Activated gamma-delta T cell treated with Interleukin-2 at 50 U/mL for 16 hours (primary cell): ENCODE measurements around the gene IMMP2L.

Source experiments
- DNase-seq: peaks from one replicate; pipeline ENCODE4 v3.0.0-alpha.2; 2020

The IMMP2L gene

GRCh38 chr7:111388912-111389311 lies 173.4 kb downstream of the IMMP2L start:
- DNase-seq = no peak

GRCh38 chr7:111388016-111388415 lies 174.3 kb downstream of the IMMP2L start:
- DNase-seq = no peak

GRCh38 chr7:111384065-111384891 lies 178.0 kb downstream of the IMMP2L start:
- DNase-seq = no peak

- DNase-seq = no peak
These were observed 179.2 kb downstream of the IMMP2L start for GRCh38 chr7:111383133-111383532.

GRCh38 chr7:111381590-111381989 lies 180.7 kb downstream of the IMMP2L start:
- DNase-seq = no peak

- DNase-seq = no peak
These were observed 181.3 kb downstream of the IMMP2L start for GRCh38 chr7:111380945-111381344.

GRCh38 chr7:111374027-111374426 lies 188.3 kb downstream of the IMMP2L start:
- DNase-seq = no peak

GRCh38 chr7:111371437-111371836 lies 190.9 kb downstream of the IMMP2L start:
- no peak for DNase-seq

- DNase-seq = no peak
These were observed 192.3 kb downstream of the IMMP2L start for GRCh38 chr7:111370002-111370401.

GRCh38 chr7:111368381-111369065 lies 193.8 kb downstream of the IMMP2L start:
- no peak for DNase-seq

GRCh38 chr7:111364413-111364812 lies 197.9 kb downstream of the IMMP2L start:
- no peak for DNase-seq

- DNase-seq = no peak
These were observed 199.2 kb downstream of the IMMP2L start for GRCh38 chr7:111363099-111363498.

GRCh38 chr7:111362506-111363054 lies 199.7 kb downstream of the IMMP2L start:
- DNase-seq = no peak

GRCh38 chr7:111358915-111359314 lies 203.4 kb downstream of the IMMP2L start:
- DNase-seq = no peak

GRCh38 chr7:111357691-111358090 lies 204.6 kb downstream of the IMMP2L start:
- DNase-seq = no peak

GRCh38 chr7:111356941-111357340 lies 205.4 kb downstream of the IMMP2L start:
- no peak for DNase-seq

- no peak for DNase-seq
These were observed 210.0 kb downstream of the IMMP2L start for GRCh38 chr7:111352319-111352718.

- no peak for DNase-seq
These were observed 216.1 kb downstream of the IMMP2L start for GRCh38 chr7:111346219-111346618.

- no peak for DNase-seq
These were observed 219.3 kb downstream of the IMMP2L start for GRCh38 chr7:111343017-111343416.

GRCh38 chr7:111339006-111339405 lies 223.3 kb downstream of the IMMP2L start:
- no peak for DNase-seq

- no peak for DNase-seq
These were observed 229.3 kb downstream of the IMMP2L start for GRCh38 chr7:111333010-111333409.

- DNase-seq = no peak
These were observed 232.1 kb downstream of the IMMP2L start for GRCh38 chr7:111330235-111330523.

GRCh38 chr7:111329367-111330234 lies 232.7 kb downstream of the IMMP2L start:
- DNase-seq = no peak
